Measurements from ENCODE around the gene BIK. TPM values are rescaled to one million over a fixed set of nuclear protein-coding genes. Genes with fewer than 3 reads are reported as not detected.

The BIK gene
- total RNA-seq, 1 experiment from 2014 or later: 3.2 TPM

DNA sequence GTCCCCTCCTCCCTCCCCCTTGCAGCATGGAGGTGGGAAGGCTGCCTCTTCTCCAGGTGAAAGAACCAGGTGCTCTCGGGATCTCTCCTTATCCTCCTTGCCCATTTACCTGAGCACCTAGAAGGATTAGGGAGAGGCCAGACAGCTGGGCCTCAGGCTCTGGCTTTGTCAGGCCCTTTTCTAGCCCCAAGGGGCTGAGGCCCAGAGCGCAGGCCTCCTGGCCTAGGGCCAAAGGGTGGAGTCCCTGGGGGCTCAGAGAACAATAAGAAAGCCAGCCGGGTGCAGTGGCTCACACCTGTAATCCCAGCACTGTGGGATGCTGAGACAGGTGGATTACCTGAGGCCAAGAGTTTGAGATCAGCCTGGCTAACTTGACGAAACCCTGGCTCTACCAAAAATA is 16.0 kb upstream of the BIK start (continued):
- TF ChIP-seq MLX (CRISPR knock-in tag; IDR thresholded peaks at IDR 0.05) (no peak), MYBL2 (CRISPR knock-in tag; IDR thresholded peaks at IDR 0.05) (no peak), ATF1 (CRISPR knock-in tag; IDR thresholded peaks at IDR 0.05) (no peak), NR2C2 (CRISPR knock-in tag; IDR thresholded peaks at IDR 0.05) (no peak), ELF4 (CRISPR knock-in tag; IDR thresholded peaks at IDR 0.05; ENCODE audit: low read depth) (no peak), ZNF232 (CRISPR knock-in tag; IDR thresholded peaks at IDR 0.05) (no peak), TP53 (CRISPR knock-in tag; IDR thresholded peaks at IDR 0.05) (no peak), TEAD4 (CRISPR knock-in tag; IDR thresholded peaks at IDR 0.05) (no peak)
- TF ChIP-seq, protein P1, sequence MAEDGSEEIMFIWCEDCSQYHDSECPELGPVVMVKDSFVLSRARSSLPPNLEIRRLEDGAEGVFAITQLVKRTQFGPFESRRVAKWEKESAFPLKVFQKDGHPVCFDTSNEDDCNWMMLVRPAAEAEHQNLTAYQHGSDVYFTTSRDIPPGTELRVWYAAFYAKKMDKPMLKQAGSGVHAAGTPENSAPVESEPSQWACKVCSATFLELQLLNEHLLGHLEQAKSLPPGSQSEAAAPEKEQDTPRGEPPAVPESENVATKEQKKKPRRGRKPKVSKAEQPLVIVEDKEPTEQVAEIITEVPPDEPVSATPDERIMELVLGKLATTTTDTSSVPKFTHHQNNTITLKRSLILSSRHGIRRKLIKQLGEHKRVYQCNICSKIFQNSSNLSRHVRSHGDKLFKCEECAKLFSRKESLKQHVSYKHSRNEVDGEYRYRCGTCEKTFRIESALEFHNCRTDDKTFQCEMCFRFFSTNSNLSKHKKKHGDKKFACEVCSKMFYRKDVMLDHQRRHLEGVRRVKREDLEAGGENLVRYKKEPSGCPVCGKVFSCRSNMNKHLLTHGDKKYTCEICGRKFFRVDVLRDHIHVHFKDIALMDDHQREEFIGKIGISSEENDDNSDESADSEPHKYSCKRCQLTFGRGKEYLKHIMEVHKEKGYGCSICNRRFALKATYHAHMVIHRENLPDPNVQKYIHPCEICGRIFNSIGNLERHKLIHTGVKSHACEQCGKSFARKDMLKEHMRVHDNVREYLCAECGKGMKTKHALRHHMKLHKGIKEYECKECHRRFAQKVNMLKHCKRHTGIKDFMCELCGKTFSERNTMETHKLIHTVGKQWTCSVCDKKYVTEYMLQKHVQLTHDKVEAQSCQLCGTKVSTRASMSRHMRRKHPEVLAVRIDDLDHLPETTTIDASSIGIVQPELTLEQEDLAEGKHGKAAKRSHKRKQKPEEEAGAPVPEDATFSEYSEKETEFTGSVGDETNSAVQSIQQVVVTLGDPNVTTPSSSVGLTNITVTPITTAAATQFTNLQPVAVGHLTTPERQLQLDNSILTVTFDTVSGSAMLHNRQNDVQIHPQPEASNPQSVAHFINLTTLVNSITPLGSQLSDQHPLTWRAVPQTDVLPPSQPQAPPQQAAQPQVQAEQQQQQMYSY (CRISPR knock-in tag; IDR thresholded peaks at IDR 0.05): no peak
- TF ChIP-seq, protein P2, sequence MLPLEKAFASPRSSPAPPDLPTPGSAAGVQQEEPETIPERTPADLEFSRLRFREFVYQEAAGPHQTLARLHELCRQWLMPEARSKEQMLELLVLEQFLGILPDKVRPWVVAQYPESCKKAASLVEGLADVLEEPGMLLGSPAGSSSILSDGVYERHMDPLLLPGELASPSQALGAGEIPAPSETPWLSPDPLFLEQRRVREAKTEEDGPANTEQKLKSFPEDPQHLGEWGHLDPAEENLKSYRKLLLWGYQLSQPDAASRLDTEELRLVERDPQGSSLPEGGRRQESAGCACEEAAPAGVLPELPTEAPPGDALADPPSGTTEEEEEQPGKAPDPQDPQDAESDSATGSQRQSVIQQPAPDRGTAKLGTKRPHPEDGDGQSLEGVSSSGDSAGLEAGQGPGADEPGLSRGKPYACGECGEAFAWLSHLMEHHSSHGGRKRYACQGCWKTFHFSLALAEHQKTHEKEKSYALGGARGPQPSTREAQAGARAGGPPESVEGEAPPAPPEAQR (CRISPR knock-in tag; IDR thresholded peaks at IDR 0.05): no peak

DNA sequence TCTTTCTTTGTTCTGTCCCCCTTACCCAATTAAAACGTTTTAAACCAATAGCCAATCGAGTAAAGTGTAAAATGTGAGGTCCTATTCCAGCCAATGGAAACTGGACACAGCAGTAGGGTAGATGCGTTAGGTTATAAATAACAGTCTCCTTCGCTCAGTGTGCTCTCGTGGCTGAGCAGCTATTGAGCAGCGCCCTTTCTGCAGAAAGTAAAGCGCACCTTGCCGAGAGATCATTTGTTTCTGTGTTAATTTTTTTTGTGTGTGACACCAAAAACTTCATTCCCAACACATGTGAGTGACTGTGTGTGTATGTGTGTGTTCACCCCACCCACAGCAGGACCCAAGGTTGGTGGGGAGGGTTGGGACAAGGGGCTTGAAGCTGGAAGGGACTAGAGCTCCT is 14.1 kb upstream of the BIK start:
- H3K27ac Mint-ChIP-seq: no peak overlapping the region
- DNase-seq (ENCODE audit: low spot score): no peak
- POLR2A ChIA-PET: no interaction called here
- H3K4me3 Mint-ChIP-seq: no peak overlapping the region
- H3K27me3 Mint-ChIP-seq (ENCODE audit: low read depth): no peaks in the 10 kb centered on the region; the same call in none of the 2 replicates
- H3K4me1 Mint-ChIP-seq: 0 out of 2 replicates have a peak, but pooled peaks cover 5% of the 10 kb centered on the region
- no peak for ATAC-seq
- H3K9me3 Mint-ChIP-seq: peaks cover 16% of the 10 kb centered on the region
- CTCF ChIA-PET: no interaction called here
- H3K36me3 Mint-ChIP-seq: peaks cover 11% of the 10 kb centered on the region
- TF ChIP-seq HMGXB4 (CRISPR knock-in tag; IDR thresholded peaks at IDR 0.05) (no peak), ZNF263 (CRISPR knock-in tag; IDR thresholded peaks at IDR 0.05; ENCODE audit: low read depth) (no peak), FOXK1 (CRISPR knock-in tag; IDR thresholded peaks at IDR 0.05) (no peak), JAZF1 (CRISPR knock-in tag; IDR thresholded peaks at IDR 0.05) (no peak), KAT7 (CRISPR knock-in tag; IDR thresholded peaks at IDR 0.05; ENCODE audit: borderline replicate concordance) (no peak), USF1 (CRISPR knock-in tag; IDR thresholded peaks at IDR 0.05) (no peak), E2F1 (CRISPR knock-in tag; IDR thresholded peaks at IDR 0.05) (no peak), TEAD4 (CRISPR knock-in tag; IDR thresholded peaks at IDR 0.05) (no peak), SMAD3 (CRISPR knock-in tag; IDR thresholded peaks at IDR 0.05; ENCODE audit: borderline replicate concordance) (no peak), CREM (CRISPR knock-in tag; IDR thresholded peaks at IDR 0.05) (no peak)
- TF ChIP-seq, protein P2 (CRISPR knock-in tag; IDR thresholded peaks at IDR 0.05): no peak
- TF ChIP-seq, protein P1 (CRISPR knock-in tag; IDR thresholded peaks at IDR 0.05): no peak

Measured in WTC11 (cell line).